ENCODE measurements around the gene SRPK3.
"Not testable (repeated sequence)": the region's sequence is repeated elsewhere in the genome, so short reads cannot be mapped to it uniquely, and the experiment has no call there.

SRPK3 gene

DNA sequence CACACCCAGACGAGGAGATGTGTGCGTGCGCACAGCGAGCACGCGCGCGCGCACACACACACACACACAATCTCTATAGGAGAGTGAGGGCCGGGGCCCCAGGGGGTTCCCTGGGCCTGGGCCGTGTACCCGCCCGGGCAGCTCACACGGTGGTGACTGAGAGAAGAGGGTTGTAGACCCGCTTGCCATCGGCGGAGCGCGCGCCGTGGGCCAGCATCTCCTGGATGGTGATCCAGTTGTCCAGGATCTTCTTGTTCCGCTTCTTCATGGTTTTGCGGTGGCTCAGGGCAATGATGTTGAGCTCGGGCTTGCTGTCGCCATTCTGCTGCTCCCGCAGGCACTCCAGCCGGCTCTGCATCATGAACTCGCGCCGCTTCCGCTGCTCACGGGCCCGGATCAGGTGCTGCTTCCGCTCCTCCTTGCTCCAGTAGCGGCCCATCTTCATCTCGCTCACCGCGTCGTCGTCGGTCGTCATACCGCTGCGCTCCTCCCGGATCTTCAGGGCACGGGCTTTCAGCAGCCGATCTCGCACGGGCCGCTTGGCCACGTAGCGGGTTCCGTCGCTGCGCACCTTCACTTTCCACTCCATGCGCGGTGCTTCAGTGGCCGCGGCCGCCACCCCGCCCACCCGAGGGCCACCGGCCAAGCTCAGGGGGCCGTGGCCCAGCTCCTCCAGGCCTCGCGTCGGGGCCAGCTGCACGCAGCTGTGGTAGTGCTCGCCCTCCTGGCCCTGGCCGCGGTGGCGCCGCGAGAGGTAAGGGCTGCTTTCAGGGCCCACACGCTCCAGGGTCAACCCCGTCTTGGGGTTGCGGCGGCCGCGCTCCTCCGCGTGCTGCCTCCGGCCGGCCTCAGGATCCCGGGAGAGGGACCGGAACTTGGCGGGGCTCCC is 22.6 kb downstream of the SRPK3 start:
- in situ Hi-C loops (cut with MboI; ENCODE audit: low sequenced_read_pairs): no loop called here

DNA sequence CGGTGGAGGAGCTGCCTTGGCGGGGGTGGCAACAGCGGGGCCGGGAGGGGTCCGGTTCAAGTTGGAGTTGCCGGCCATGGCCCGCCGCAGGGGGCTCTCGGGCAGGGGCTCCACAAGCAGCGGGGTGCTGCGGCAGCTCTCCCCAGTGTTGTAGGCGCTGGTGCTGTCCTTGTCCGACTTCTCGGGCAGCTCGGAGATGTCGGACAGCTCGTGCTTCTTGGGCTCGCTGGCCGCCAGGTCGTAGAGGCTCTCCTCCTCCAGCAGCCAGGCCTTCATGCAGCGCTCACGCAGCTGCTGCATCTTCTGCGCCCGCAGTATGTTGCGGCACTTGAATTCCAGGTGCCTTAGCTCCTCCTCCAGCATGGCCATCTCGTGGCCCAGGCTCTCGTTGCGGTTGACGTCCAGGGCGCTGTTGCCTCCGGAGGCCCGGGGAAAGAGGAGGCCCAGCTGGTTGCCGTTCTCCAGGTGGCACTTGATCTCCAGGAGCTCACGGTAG is 23.3 kb downstream of the SRPK3 start:
- in situ Hi-C loops (cut with MboI; ENCODE audit: low sequenced_read_pairs): no loop called here

DNA sequence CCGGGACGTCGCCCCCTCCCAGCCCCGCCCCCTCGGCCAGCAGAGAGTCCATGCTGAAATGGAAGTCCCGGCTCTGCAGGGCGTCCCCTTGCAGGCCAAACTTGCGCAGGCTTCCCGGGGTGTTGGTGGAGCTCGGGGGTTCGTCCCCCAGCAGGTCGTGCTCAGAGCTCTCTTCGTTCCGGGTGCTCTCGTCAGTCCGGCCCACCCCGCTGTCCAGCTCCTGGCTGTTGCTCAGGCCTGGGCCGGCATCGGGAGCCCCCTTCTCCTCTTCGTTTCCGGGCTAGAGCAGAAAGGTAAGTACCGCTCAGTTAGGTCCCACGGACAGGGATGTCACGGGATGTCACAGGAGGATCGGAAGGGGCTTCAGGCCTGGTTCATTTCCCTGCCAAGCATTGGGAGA is 23.8 kb downstream of the SRPK3 start:
- in situ Hi-C loops (cut with MboI; ENCODE audit: low sequenced_read_pairs): no loop called here

DNA sequence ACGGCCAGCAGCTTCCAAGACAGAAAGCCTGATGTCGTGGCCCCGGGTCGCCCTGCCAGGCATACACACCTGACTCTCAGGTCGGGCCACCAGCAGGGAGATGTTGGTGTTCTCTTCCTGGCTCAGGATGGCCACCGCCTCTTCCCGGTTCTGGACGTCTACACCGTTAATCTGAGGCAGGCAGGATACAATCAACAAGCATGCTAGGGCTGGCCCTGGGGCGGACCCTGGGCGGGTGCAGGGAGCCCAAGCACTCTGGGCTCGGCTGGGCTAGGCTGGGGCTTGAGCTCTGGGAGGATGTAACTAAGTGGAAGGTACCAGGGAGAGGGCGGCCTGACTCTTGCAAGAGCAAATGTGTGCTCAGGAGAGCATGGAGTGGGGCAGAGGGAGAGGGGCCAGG is 24.6 kb downstream of the SRPK3 start:
- in situ Hi-C loops (cut with MboI; ENCODE audit: low sequenced_read_pairs): no loop called here

DNA sequence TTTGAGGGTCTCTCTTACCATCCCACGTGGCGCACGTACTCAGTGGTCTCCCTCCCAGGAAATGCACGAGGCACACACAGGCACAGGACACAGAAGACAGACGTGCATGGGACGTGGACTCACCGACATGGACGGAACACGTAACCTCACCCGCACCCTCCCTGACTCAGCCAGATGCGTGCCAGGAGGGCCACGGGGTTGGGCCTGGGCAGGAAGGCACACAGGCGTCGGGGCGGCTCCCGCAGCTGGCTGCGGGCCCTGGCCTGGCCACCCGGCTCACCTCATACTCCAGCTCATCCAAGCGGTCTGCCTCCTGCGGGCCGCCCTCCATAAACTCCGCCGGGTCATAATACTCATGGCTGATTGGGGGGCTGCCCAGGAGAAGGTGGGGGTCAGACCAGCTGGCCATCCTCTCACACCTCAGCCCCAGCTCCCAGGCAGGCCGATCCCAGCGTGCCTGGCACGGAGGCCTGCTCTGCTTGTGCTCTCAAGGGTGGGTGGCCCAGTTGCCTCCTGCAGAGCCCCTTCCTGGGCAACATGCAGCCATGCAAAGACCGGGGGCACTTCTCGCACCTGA is 26.2 kb downstream of the SRPK3 start:
- in situ Hi-C loops (cut with MboI; ENCODE audit: low sequenced_read_pairs): no loop called here

DNA sequence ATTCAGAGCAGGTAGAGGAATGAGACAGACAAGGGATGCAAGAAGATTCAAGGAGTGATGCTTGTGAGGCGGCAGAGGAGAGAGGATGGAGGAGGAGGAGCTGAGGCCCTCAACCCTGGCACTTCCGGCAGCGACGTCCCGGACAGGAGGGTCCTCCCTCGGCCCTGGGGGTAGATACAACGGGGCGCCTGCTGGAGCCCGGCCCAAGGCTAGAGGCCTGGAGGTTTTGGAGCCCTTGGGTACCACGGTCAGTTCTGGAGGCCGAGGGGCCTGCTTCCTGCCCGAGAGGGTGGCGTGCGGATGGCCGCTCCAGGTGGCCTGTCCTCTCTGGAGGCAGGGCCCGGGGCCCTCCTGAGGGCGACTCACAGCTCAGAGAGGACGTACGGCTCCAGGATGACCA is 27.1 kb downstream of the SRPK3 start:
- in situ Hi-C loops (cut with MboI; ENCODE audit: low sequenced_read_pairs): no loop called here

DNA sequence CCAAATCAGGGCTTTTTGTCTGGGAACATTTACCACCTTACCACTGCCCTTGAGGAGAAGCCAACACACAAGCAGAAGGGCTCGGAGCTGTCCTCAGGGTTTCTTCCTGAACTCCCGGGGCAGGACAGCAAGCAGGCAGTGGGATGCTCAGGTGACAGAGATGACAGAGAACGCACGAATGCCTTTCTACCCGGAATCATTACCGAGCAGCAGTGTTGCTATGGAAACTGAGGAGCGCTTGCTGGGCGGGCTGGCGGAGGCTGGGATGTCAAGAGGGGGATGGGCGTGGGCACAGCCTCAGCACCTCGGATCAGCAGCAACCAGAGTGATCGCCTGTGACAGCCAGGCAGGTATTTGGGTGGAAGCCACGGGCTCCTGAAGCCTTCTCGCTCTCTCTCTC is 31.4 kb downstream of the SRPK3 start:
- in situ Hi-C loops (cut with MboI; ENCODE audit: low sequenced_read_pairs): no loop called here

DNA sequence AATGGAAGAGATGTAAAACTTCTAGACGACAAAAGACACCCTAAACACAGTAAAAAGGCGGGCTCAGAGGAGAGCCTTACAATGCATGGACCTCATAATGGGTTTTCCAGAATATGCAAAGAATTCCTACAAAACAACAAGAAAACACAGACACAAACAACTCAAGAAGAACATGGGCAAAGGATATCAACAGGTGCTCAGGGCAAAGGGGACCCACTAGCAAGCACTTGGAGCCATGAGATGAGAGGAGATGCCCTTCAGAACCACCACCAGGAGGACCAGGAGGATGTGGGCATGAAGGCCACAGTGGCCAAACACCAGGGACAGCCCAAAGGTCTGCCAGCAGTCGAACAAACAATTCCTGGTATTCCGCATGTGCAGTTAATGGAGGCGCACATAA is 32.3 kb downstream of the SRPK3 start:
- in situ Hi-C loops (cut with MboI; ENCODE audit: low sequenced_read_pairs): no loop called here

DNA sequence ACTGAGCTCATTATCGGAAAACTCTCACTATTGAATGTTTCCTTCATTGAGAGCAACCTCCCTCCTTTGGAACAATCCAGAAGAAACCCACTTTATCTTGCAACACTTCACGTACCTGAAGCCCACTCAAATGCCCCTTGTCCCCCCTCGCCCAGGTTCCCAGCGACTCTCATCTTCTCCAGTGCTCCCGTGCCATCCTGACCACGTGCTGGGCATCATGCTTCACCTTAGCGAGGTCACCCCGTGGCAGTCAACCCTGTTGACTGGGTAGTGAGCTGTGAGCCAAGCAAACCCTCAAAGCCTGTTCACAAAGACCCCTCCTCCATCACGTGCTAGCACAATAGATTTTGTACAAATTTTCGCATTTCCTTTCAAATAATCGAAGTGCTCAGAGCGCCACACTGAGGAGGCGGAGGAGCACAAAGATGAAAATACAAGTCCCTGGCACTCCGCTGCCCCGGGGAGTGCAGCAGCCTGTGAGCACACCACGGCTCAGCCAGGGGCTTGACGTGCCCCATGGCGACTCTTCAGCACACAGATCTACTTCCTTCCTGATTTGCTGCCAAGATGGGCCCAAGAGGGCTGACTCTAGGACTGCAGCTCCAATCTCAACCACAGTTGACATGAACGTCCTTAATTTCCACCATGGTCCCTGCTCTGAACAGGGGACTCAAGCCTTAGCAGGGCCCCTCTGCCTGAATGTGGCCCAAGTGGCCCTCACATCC is 33.9 kb downstream of the SRPK3 start:
- in situ Hi-C loops (cut with MboI; ENCODE audit: low sequenced_read_pairs): no loop called here

DNA sequence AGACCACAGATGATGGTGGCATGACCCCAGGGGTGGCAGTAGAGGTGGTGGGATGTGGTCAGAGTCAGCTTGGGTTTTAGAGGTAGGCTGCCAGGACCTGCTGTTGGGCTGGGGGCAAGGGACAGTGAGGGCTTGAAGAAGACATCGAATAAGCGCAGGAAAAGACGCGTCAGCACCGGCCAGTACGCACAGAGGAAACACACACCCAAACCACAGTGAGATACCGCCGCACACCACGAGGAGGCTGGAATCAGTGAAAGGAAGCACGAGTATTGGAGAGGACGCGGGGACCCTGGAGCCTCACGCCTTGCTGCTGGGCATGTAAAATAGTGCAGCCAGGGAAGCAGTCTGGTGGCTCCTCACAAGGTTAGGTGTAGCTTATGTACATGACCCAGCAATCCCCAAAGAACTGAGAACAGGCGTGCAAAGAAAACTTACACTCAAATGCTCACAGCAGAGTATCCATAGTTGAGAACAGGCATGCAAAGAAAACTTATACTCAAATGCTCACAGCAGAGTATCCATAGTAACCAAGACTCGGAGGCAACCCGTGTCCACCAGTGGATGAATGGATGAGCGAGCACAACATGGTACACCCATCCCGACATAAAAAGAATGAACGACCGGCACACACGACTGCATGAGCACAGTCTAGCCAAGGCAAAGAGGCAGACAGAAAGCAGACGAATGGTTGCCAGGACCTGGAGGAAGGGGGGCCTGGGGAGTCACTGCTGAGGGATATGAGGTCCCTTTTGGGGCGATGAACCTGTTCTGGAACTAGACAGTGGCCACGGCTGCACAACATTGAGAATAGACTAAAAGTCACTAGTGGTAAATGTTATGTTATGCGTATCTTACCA is 36.2 kb downstream of the SRPK3 start:
- in situ Hi-C loops (cut with MboI; ENCODE audit: low sequenced_read_pairs): no loop called here

DNA sequence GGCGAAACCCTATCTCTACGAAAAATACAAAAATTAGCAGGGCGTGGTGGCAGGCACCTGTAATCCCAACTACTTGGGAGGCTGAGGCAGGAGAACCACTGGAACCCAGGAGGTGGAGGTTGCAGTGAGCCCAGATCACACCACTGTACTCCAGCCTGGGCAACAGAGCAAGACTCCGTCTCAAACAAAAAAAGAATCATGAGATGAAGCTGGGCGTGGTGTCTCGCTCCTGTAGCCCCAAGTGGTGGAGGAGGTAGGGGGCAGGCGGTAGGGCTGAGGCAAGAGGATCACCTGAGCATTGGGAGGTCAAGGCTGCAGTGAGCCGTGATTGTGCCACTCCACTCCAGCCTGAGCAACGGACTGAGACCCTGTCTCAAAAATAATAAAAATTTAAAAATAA is 37.2 kb downstream of the SRPK3 start:
- in situ Hi-C loops (cut with MboI; ENCODE audit: low sequenced_read_pairs): not testable (repeated sequence)

DNA sequence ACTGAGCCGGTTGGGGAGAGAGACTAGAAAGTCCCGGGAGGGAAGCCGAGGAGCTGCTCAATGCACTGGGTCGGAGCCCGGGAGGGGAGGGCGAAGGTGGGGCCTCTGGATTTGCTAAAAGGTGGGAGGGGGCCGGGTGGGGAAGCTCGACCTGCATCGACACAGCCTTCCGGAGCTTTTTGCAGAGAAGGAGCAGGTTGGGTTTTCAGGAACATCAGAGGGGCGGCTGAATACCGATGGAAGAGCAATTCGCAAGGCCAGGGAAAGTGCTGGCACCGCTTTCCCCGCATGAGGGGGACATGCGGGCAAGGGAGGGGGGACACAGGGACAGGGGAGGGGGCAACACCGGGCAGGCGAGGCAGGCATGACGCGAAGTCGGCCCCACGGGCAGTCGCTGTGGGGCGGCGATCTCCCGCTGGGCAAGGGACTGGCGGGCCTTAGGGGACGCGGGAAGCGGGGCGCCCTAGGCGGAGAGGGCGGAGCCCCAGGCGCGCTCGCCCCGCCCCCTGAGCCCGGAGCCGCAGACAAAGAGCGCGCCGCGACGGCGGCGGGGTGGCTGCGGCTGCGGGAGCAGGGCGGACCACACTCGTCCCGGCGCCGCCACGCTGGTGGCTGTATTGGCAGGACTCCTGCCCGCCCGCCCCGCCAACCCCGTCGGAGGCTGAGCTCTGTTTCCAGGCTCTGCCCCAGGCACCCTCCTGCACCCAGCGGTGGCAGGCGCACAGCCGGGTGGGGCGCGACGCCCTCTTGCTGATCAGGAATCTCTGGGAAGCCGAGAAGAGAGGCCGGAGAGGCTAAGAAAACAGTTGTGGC is 37.9 kb downstream of the SRPK3 start:
- in situ Hi-C loops (cut with MboI; ENCODE audit: low sequenced_read_pairs): no loop called here

DNA sequence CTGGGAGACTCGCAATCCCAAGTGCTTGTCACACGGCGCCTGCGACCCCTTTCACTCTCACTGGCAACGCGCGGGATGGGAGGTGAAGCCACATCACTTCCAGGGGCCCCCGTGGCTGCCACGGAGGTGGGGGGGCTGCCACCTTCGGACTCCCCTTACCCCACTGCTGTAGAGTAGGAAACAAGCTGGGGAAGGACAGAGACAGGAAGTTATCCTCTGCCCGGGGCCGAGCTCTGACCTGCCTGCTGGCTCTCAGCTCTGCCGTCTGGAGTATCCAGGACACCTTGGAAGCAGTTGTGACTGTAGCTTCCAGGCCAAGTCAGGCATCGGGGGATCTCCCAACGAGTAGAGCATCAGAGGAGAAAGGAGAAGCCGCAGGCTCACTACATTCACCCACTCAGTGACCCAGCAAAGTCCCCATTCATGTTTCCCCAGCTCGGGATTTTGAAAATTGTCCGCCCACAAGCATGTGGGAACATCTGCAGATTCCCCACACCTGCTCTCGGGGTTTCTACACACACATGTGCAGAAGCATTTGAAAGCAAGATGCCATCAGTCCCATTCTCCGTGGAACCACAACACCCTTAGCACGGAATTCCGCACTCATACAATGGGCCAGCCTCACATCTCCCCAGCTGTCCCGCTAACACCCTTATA is 38.7 kb downstream of the SRPK3 start:
- in situ Hi-C loops (cut with MboI; ENCODE audit: low sequenced_read_pairs): no loop called here

DNA sequence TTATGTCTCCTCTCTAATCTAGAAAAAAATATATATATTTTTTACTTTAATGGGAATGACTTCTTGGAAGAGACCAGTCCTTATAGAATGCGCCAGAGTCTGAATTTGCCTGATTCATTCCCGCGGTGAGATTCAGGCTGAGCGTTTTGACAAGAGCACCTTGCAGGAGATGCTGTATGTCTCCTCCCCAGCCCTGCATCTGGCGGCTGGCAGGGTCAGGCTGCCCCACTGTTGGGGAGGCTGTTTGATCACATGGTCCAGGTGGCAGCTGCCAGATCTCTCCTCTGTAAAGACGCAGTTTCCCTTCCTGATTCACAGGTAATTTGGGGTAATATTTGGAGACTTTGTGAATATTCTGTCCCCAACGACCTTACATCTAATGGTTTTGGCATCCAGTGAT is 39.8 kb downstream of the SRPK3 start:
- in situ Hi-C loops (cut with MboI; ENCODE audit: low sequenced_read_pairs): no loop called here

DNA sequence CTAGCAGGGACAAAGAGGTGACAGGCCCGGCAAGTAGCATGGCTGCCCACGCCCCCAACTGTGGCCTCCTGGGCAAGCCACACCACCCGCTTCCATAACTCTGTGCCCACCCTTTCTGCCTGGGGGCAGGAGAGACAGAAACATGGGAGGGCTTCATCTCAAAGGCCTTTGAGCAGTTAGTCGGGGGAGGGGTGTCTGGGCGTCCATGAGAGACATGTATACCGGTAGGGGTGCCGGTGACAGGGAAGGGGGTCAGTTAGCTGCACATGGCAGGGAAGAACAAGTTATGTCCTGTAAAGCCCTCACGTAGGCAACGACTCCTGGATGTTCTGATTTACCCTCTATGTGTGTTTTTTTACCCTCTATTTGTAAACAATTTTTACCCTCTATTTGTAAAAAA is 40.2 kb downstream of the SRPK3 start:
- in situ Hi-C loops (cut with MboI; ENCODE audit: low sequenced_read_pairs): no loop called here

DNA sequence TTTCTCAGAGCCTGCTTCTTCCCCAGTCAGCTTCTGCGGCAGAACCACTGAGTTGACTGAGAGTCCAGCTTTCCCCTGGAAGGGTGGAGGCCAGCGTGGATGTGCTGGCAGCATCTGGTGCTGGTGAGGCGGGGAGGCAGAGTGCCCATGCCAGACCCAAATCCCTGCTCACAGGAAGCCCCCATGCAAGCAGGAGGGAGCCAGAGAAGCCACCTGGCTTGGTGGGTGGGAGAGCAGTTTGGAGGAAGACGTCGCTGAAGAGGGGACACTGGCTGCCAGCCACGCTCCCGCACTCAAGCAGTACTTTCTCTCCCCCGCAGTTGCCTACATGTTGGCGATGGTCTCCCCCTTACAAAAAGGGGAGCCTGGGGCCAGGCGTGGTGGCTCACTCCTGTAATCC is 43.5 kb downstream of the SRPK3 start:
- in situ Hi-C loops (cut with MboI; ENCODE audit: low sequenced_read_pairs): no loop called here

DNA sequence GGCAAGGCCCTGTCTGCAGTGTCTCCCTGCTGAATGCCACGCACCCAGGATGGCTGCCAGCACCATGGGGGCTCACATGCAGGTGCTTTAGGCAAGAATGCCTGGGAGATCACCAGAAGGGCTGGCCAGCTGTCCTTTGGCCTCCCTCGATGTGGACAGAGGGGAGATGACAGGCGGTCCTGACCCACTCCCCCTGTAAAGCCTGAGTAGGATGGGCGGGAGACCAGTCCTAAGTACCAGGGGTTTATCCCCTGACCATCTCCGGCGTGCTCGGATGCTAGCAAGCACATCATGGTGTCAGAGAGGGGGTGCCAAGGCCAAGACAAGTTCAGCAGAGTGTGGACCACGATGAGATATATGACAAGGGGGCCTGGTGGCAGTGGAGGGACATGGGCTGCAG is 44.2 kb downstream of the SRPK3 start:
- in situ Hi-C loops (cut with MboI; ENCODE audit: low sequenced_read_pairs): no loop called here

DNA sequence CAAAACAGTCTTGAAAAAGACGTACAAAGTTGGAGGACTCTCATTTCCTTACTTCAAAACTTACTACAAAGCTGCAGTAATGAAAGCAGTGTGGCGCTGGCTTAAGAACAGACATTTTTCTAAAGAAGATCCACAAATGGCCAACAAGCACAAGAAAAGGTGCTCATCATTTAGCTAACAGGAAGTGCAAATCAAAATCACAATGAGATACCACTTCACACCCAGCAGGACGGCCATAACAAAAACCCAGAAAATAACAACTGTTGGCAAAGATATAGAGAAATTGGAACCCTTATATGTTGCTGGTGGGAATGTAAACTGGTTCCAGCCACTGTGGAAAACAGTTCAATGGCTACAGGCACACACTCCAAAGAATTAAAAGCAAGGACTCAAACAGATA is 46.2 kb downstream of the SRPK3 start:
- in situ Hi-C loops (cut with MboI; ENCODE audit: low sequenced_read_pairs): no loop called here

DNA sequence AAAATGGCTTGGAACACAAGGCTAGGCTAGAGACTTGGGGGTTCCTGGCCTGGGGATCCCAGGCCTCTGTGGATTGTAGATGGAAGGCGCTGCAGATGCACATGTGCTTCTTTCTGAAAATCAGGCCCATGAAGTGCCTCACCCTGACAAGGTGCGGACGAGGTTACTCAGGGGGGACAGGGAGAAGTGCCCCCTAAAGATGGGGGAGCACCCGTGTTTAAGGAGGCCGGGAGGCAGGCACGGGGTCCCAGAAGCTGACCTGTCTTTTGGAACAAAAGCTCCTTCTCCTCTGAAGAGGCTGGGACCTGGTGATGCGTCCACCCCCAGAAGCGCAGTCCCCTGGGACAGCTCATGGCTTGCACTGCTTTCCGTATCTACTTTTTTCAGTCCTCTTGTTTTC is 47.1 kb downstream of the SRPK3 start:
- in situ Hi-C loops (cut with MboI; ENCODE audit: low sequenced_read_pairs): no loop called here

DNA sequence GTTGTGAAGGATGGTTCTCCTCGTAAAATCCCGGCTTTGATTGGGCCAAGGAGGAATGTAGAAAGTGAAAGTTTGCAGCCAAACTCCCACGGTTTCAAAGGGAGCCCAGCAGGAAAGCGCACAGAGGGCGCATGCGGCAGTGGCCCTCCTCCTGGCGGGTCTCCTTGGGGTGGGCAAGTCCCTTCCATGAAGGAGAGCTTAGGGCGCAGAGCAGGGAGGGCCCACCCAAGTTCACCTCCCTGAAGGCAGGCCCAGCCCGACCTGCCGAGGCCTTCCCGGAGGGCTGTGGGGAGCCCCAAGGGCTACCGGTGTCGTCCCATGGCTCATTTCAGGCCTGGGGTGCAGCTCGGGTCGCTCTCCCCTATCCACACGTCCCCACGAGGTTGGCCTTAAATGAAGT is 47.5 kb downstream of the SRPK3 start:
- in situ Hi-C loops (cut with MboI; ENCODE audit: low sequenced_read_pairs): no loop called here
